HL-60 (cell line): ENCODE measurements around the gene TMEM126A.

Experiments
- DNase-seq, 2 experiments: peaks; one replicate each; pipeline ENCODE4 v3.0.0-alpha.2; 2010 to 2020; ENCODE audit warnings: low read depth in 1 of 2, low spot score in 1 of 2
- H3K27ac ChIP-seq: fragments of 250-450 bp; sonication (Bioruptor Pico); replicated peaks from 2 replicates; pipeline ENCODE4 v1.5.1; 2020; ENCODE audit warnings: mild to moderate bottlenecking, moderate library complexity
- H3K27me3 ChIP-seq: fragments of 250-450 bp; sonication (Bioruptor Pico); 2 replicates; pipeline ENCODE4 v1.5.1; 2021; ENCODE audit warnings: mild to moderate bottlenecking, moderate library complexity; ENCODE audit not compliant: insufficient read depth, poor library complexity, severe bottlenecking
- H3K4me3 ChIP-seq: replicated peaks from 2 replicates; pipeline ENCODE4 v1.5.1; 2011; ENCODE audit warnings: mild to moderate bottlenecking, control low read depth, low read length; ENCODE audit not compliant: insufficient read depth
- GABPA ChIP-seq: IDR thresholded peaks from 2 replicates; pipeline ENCODE4 v1.6.1; 2012; ENCODE audit warnings: low read depth
- POLR2AphosphoS5 ChIP-seq: IDR thresholded peaks from 2 replicates; pipeline ENCODE4 v1.6.1; 2012; ENCODE audit warnings: low read depth
- SPI1 ChIP-seq: IDR thresholded peaks from 2 replicates; pipeline ENCODE4 v1.6.1; 2012; ENCODE audit warnings: low read depth, mild to moderate bottlenecking, borderline replicate concordance
- TF ChIP-seq, protein P1 (sequence below): IDR thresholded peaks from 2 replicates; pipeline ENCODE4 v1.6.1; 2012; ENCODE audit warnings: low read depth; ENCODE audit not compliant: insufficient replicate concordance
- TF ChIP-seq, protein P2 (sequence below): IDR thresholded peaks from one replicate; pipeline ENCODE4 v1.5.1; 2011; ENCODE audit warnings: low read length, control low read depth, inconsistent platforms; ENCODE audit not compliant: insufficient read depth

The TMEM126A gene

DNA sequence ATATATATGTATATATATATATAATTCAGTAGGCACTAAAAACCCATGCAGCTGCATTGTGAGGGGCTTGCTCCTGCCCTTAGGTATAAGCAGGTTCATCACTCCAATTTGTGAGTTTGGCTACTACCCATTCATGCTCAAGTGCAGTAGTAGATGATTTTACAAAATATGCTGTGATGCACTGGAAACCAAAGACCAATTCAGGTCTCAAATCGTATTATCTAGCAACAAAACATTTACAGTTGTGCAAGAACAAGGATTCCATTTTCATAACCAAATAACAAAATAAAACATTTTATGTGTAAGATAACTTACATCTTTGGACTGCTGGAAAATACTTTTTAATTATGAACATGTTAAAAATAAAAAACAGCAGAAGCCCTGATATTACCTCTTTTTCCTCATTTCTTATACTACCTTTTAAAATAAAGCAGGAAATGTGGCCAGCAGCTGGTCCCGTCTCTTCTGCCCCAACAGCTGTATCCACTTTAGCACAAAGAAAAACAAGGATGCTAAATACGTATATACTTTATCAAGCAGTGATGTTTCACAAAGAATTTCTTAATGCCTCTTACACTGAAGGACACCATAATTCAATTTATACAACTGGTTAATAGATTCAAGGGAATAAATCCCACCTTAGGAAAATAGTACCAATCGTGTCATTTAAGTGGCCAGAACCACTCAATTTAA lies 14.4 kb downstream of the TMEM126A start:
- Histone ChIP-seq H3K4me3 (peak overlapping the region; percentile 96), H3K27ac (no peak overlapping the region), H3K27me3 (no peaks in the 10 kb centered on the region)
- DNase-seq = no peak
- TF ChIP-seq SPI1 = no peak
- no peak for TF ChIP-seq POLR2AphosphoS5
- TF ChIP-seq, protein P1, sequence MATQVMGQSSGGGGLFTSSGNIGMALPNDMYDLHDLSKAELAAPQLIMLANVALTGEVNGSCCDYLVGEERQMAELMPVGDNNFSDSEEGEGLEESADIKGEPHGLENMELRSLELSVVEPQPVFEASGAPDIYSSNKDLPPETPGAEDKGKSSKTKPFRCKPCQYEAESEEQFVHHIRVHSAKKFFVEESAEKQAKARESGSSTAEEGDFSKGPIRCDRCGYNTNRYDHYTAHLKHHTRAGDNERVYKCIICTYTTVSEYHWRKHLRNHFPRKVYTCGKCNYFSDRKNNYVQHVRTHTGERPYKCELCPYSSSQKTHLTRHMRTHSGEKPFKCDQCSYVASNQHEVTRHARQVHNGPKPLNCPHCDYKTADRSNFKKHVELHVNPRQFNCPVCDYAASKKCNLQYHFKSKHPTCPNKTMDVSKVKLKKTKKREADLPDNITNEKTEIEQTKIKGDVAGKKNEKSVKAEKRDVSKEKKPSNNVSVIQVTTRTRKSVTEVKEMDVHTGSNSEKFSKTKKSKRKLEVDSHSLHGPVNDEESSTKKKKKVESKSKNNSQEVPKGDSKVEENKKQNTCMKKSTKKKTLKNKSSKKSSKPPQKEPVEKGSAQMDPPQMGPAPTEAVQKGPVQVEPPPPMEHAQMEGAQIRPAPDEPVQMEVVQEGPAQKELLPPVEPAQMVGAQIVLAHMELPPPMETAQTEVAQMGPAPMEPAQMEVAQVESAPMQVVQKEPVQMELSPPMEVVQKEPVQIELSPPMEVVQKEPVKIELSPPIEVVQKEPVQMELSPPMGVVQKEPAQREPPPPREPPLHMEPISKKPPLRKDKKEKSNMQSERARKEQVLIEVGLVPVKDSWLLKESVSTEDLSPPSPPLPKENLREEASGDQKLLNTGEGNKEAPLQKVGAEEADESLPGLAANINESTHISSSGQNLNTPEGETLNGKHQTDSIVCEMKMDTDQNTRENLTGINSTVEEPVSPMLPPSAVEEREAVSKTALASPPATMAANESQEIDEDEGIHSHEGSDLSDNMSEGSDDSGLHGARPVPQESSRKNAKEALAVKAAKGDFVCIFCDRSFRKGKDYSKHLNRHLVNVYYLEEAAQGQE = no peak

DNA sequence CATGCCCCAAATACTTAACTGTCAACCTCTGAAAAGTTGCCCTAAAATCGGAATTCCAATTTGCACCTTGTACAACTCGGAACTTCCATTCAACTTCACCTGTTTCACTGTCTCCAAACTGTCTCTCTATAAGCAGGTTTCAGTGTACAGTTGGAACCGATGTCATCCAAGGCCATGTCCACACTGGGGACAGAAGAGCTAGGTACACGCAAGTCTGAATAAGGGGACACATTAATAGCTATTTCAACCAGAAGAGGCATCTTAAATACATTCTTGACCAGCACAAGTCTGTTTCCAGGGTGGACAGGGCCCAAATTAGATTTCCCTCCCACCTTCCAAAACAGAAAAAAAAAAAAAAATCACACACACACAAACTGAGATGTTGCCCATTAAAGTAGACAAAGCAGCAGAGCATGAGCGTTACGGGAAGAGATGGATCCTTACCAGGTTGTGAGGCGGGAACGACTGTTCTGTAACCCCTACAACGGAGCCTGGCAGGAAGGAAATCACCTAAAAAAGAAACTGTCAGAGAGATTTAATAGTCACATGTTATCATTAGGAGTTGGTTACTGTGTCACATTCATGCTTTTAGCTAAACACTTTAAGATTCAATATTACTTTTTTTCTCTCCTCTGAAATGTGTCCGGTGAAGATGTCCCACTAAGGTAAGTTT lies 15.4 kb downstream of the TMEM126A start:
- no peak for DNase-seq
- peak overlapping the region; percentile 99 for H3K27ac ChIP-seq
- no peak for TF ChIP-seq GABPA
- TF ChIP-seq, protein P2, sequence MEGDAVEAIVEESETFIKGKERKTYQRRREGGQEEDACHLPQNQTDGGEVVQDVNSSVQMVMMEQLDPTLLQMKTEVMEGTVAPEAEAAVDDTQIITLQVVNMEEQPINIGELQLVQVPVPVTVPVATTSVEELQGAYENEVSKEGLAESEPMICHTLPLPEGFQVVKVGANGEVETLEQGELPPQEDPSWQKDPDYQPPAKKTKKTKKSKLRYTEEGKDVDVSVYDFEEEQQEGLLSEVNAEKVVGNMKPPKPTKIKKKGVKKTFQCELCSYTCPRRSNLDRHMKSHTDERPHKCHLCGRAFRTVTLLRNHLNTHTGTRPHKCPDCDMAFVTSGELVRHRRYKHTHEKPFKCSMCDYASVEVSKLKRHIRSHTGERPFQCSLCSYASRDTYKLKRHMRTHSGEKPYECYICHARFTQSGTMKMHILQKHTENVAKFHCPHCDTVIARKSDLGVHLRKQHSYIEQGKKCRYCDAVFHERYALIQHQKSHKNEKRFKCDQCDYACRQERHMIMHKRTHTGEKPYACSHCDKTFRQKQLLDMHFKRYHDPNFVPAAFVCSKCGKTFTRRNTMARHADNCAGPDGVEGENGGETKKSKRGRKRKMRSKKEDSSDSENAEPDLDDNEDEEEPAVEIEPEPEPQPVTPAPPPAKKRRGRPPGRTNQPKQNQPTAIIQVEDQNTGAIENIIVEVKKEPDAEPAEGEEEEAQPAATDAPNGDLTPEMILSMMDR = no peak
- TF ChIP-seq POLR2AphosphoS5 = no peak
- TF ChIP-seq, protein P1 = no peak
- TF ChIP-seq SPI1 = no peak
- no peaks in the 10 kb centered on the region for H3K27me3 ChIP-seq
- H3K4me3 ChIP-seq = peak overlapping the region; percentile 96

DNA sequence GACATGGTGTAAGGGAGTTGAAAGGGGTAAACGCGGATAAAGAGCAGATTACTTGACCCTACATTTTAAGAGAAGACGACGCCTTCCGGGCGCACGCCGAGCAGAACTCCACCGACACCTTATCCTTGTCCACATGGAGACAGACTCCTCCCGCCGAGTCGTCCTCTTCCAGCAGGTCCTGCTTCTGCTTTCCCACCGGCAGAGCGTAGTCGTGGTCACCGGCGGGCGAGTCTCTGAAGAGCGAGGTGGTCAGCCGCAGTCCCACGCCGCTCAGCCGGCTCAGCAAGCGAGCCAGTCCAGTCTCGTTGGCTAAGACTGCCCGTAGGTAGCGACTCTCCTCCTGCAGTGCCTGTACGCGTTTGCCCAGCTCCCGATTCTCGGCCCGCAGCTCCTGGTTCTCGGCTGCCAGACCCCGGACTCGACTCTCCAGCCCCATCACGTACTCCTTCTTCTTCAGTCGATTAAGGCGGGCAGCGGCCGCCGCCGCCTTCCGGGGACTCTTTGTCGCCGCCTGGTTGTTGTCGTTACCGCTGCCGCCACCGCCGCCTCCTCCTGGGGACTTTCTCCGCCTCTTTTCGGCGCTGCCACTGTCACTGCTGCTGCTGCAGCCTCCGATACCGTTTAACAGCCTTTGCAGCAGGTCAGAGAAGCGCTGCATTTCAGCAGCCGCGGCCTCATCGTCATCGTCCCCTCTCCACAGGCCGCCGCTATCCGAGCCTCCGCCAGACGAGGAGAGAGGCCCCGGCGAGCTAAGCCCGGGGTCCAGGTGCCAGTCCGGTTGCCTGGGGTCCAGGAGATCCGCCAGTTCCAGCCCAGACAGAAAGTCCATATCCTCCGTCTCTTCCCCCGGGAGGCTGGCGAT lies 16.2 kb downstream of the TMEM126A start:
- peak overlapping the region; percentile 99 for H3K27ac ChIP-seq
- peak overlapping the region; percentile 96 for H3K4me3 ChIP-seq
- H3K27me3 ChIP-seq = no peaks in the 10 kb centered on the region
- peak; percentile 45 to 82 for DNase-seq
- TF ChIP-seq GABPA (0 out of 2 replicates have a peak, but pooled peaks have one; percentile 27), POLR2AphosphoS5 (peak; percentile 18; the same call in 1 of the 2 replicates), SPI1 (no peak)
- TF ChIP-seq, protein P1 = no peak
- TF ChIP-seq, protein P2 = peak; percentile 35
